Measurements from ENCODE around the gene TLL2.

The TLL2 gene

DNA sequence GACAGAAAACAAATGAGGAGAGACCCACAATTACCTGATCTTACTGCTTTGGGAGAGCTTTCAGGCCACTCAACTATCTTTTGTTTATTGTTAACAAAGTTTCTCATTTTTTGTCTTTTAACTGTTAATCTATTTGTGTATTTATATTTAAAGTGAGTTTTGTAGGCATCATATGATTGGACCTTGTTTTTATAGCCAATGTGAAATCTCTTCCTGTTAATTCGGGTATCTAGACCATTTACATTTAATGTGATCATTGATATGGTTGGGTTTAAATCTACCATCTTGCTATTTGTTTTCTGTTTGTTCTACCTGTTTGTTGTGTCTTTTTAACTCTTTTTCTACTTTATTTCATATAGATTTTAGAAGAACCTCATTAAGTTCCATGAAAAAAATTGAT is 167.4 kb downstream of the TLL2 start:
- DNase-seq = no peak

- peak; percentile 2 for DNase-seq
These were observed 168.5 kb downstream of the TLL2 start for GRCh38 chr10:96345222-96345621.

DNA sequence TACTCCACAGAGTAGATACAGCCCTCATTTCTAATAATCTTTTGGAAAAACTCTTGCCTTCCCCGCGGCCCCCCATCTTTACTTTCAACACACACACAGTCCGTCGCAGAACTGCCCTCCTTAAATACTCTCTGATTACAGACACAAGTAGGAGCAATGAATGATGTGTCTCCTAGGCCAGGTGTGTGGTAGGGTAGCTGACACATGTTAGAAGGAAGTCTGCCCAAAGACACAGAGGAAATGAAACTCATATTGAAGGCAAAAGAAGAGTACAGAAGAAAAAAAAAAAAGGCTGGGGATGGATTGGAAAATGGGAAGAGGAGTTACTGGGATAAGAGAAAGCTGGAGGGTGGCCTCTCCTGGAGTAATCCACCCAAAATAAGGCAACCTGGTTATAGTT is 169.5 kb downstream of the TLL2 start:
- peak; percentile 7 for DNase-seq

DNA sequence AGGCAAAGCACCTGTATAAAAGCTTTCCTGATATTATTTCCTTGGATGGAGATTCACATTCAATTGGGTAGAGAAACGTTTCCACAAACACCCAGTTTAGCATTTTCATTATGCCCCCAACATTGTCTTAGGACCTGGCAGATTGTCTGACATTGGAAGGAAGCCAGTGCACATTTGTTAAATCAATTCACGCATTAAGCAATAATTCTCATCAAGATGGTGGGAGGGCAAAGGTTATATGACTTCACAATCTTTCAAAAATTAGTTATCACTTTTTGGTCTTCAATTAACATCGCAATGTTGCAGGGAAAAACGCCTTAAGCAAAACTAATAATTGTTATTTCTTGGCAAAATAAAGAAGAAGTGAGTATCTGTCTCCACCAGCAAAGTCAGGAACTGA is 171.3 kb downstream of the TLL2 start:
- DNase-seq = no peak

- peak; percentile 29 for DNase-seq
These were observed 172.2 kb downstream of the TLL2 start for GRCh38 chr10:96341219-96342182.

GRCh38 chr10:96339956-96340904 is 173.5 kb downstream of the TLL2 start:
- peak; percentile 77 for DNase-seq

GRCh38 chr10:96339383-96339782 is 174.3 kb downstream of the TLL2 start:
- DNase-seq = peak; percentile 15

DNA sequence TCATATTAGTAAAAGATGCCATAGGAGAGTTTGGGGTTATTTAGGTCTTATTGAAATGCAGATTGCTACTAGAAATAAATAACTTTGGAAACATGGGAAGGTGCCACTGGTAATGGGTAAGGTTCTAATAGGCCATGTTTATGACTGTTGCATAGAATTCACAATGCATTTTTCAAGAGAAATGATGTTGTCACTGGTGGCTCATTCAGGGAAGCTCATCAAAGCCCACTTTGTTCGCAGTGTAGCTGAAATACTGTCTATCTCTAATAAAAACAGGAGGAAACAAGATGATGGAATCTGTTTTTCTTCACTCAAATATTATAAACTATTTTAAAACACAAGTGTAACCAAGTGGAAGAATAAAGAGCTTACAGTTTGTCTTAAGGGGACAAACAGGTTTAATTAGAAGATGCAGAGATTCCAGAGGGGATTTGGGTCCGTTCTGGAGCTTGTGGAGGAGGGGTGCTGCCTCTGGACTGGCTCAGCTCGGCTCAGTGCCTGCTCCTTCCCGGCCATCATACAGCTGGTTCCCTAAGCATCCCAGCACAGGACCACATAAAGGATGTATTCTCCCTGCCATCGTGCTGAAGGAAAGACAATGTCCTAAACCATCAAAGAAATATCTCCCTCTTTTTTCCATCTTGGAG is 175.3 kb downstream of the TLL2 start:
- peak; percentile 42 for DNase-seq

DNA sequence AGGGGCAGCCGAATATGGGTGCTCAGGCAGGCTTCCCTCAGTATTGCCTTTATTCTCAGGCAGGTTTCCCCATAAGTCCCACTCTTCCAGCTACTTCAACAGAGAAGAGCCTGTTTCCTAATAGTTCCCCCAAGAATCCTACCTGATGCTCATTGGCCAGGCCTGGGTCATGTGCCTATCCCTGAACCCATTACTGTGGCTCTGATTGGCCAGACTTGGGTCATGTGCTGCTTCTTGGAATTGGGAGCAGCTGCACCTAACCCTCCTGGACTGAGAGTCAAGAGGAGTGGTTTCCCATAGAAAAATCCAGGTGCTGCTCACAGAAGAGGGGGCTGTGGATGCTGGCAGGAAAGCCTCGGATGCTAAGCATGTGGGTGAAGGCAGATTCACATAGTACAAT is 176.6 kb downstream of the TLL2 start:
- DNase-seq = peak; percentile 41

- peak; percentile 51 for DNase-seq
These were observed 178.9 kb downstream of the TLL2 start for GRCh38 chr10:96334616-96335526.

- no peak for DNase-seq
These were observed 180.6 kb downstream of the TLL2 start for GRCh38 chr10:96333101-96333500.

DNA sequence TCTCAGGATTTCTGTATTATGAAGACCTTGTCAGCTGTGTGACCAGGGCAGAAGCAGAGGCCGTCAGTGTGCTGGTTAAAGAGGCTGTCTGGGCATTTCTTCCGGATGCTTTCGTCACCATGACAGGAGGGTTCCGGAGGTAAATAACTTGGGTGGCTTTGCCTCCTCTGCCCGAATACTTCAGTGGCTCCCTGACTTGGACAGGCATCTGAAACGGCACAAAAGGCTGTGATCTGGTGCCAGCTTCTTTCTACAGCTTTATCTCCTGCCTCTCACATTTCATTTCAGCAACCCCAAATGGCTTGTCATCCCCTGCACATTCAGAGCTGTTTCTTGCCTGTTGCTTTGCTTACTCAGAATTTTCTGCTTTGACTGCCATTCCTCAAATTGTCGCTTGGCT is 186.3 kb downstream of the TLL2 start:
- peak; percentile 37 for DNase-seq

DNA sequence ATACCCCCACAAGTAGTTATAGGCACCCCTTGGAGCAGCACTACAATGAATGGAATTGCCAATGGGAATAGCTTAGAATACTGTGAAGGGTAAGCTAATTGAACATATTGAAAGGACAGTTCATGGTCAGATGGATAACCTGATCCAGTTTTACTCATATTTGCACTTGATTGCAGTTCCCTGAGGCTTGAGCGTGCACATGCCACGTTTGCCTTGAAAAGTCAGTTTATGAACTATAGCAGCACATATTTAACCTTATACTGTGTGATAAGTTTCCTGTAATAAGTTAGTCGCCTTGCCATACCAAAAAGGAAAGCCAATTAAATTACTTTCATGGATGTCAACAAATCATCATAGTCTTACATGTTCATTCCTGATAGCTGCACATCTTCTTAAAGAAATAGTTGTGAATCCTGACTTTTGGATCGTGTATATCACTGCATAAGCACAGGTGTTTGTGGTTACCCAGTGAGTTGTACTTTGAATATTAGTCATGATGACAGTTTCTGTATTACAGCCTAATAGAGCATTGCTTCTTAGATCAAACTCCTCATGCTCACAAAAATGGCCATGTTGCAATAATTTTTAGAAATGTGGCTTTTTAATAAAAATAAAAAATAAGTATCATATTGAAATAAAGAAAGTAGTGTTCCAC is 187.9 kb downstream of the TLL2 start:
- DNase-seq = no peak

- peak; percentile 38 for DNase-seq
These were observed 189.3 kb downstream of the TLL2 start for GRCh38 chr10:96324447-96324846.

DNA sequence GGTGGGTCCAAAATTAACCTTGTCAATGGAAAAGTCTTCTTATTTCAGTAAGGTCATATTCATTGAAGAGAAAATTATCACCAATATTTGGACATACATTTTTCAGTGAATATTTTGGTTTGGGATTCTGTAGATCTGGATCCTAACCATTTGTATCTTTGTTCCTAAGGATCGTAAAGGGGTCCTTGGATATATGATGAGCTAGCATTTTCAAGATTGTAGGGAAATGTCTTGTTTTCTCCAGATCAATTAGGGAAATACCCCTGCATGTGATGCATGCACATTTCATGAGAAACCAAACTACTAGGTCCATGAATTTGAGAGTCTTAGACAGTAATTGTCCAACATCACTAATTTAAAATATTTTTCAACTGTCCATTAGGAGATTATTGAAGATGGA is 191.5 kb downstream of the TLL2 start:
- DNase-seq = no peak

DNA sequence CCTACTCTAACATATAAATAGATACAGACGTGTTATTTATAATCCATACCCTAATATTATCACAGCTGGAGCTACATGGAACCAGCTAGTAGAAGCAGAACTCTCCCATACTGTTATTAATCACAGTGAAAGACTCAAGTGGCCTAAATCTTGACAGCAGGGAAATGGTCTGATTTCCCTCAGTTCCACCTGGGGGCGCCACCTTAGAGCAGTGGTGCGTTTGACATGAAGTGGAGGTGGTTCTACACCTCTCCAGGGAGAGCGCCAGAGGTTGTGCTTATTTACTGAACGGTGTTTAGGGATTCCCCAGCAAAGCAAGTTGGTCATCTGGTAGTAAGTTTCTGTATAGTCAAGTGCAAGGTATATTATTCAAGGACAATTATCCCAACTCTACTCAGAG is 191.9 kb downstream of the TLL2 start:
- DNase-seq = peak; percentile 43

DNA sequence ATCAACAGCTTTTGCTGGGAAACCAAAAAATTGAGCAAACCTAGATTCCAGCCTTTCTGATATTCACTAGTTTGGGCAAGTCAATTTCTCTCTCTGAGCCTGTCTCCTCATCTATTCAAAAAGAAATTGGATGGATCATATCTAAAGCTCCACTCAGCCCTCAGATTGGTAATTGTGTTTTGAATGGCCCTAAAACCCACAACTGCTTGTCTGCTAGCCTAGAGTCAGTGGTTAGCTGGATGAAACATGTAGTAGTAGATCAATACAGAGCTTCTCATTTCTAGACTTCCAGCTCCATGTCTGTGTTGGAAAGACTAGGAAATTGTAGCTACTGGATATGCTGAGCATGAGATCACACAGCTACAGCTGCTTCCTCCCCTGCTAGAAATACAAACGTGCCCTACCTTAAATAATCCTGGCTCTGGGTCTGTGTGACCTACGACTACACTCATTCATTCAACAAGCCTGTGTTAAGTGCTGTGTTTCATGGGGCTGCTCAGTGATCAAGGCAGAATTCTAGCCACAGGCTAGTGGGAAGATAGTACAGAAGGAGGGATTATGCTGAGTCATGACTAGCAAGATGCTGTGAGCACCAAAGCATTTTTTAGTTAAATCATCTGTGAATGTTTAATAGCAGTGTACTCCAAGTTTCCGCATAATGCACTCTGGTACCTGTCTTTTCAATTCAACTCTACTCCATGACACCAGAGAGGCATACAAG is 193.8 kb downstream of the TLL2 start:
- DNase-seq = peak; percentile 47

DNA sequence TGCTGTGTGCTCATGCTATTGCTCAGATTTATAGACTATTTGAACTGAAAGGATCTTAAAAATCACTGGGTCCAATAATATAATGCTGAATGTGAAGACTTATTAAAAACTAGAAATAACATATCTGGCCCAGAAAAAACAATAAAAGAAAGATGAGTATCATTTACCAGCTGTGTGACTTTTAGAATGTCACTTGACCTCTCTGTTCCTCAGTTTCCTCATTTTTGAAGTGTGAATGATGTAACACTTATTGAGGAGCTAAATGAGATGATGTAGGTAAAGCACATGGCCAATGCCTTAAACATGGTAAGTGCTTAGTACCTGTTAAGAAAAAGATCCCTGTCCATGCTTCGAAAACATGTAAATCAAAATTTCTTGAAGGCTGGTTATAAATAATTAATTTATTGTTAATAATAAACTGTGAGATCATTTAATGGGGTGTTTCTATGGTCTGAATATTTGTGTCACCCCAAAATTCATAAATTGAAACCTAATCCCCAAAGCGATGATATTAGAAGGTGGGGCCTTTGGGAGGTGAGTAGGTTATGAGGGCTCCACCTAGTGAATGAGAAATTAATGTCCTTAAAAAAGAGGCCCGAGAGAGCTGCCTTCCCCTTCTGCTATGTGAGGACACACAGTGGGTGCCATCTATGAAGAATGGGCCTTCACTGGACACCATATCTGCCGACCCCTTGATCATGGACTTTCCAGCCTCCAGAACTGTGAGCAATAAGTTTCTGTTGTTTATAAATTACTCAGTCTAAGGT is 196.5 kb downstream of the TLL2 start:
- DNase-seq = no peak
